GM19023 (cell line): ENCODE measurements around the gene ZP2.
"Not testable (repeated sequence)": the region's sequence is repeated elsewhere in the genome, so short reads cannot be mapped to it uniquely, and the experiment has no call there.

Experiments used
- ATAC-seq: cut with Tn5 transposase; IDR thresholded peaks from one replicate; pipeline ENCODE4 v1.9.1; 2021; ENCODE audit warnings: mild to moderate bottlenecking, moderate library complexity; ENCODE audit not compliant: unreplicated experiment

ZP2 gene

GRCh38 chr16:21179126-21179982 is 32.0 kb downstream of the ZP2 start:
- ATAC-seq, result no peak

GRCh38 chr16:21175397-21175796 is 36.0 kb downstream of the ZP2 start:
- no peak for ATAC-seq

GRCh38 chr16:21172650-21173049 is 38.7 kb downstream of the ZP2 start:
- no peak for ATAC-seq

GRCh38 chr16:21170116-21170515 is 41.3 kb downstream of the ZP2 start:
- ATAC-seq, result not testable (repeated sequence)

- ATAC-seq, result no peak
These were observed 42.0 kb downstream of the ZP2 start for GRCh38 chr16:21169249-21169981.

GRCh38 chr16:21167929-21168602 is 43.3 kb downstream of the ZP2 start:
- no peak for ATAC-seq

- ATAC-seq, result no peak
These were observed 44.0 kb downstream of the ZP2 start for GRCh38 chr16:21167360-21167759.

- ATAC-seq, result no peak
These were observed 44.8 kb downstream of the ZP2 start for GRCh38 chr16:21166561-21166961.

GRCh38 chr16:21164521-21165168 is 46.7 kb downstream of the ZP2 start:
- ATAC-seq, result no peak

- no peak for ATAC-seq
These were observed 47.8 kb downstream of the ZP2 start for GRCh38 chr16:21163576-21163975.

- ATAC-seq, result no peak
These were observed 48.7 kb downstream of the ZP2 start for GRCh38 chr16:21162661-21163151.

- ATAC-seq, result no peak
These were observed 50.2 kb downstream of the ZP2 start for GRCh38 chr16:21161211-21161610.

GRCh38 chr16:21160276-21160675 is 51.1 kb downstream of the ZP2 start:
- ATAC-seq, result no peak

GRCh38 chr16:21159281-21159951 is 52.0 kb downstream of the ZP2 start:
- no peak for ATAC-seq

GRCh38 chr16:21158208-21159110 is 52.9 kb downstream of the ZP2 start, which contains the start of gene LDAF1:
TSS of gene LDAF1 (plus strand) at chr16:21158674. CDS start at chr16:21161183, 2,509 bp downstream.
- ATAC-seq, result peak; percentile 82

- ATAC-seq, result no peak
These were observed 53.7 kb downstream of the ZP2 start for GRCh38 chr16:21157632-21158031.

GRCh38 chr16:21156767-21157467 is 54.5 kb downstream of the ZP2 start:
- no peak for ATAC-seq

- not testable (repeated sequence) for ATAC-seq
These were observed 55.4 kb downstream of the ZP2 start for GRCh38 chr16:21156011-21156410.
